Activated CD4-positive, alpha-beta T cell treated with anti-CD3 and anti-CD28 coated beads, Interleukin-2, amount 50 U/mL, for 16 hours (primary cell): ENCODE measurements around the gene PLD1.
"Not testable (repeated sequence)": the region's sequence is repeated elsewhere in the genome, so short reads cannot be mapped to it uniquely, and the experiment has no call there.

Experiments used
- DNase-seq: peaks from one replicate; pipeline ENCODE4 v3.0.0-alpha.2; 2020

Gene PLD1, protein sequence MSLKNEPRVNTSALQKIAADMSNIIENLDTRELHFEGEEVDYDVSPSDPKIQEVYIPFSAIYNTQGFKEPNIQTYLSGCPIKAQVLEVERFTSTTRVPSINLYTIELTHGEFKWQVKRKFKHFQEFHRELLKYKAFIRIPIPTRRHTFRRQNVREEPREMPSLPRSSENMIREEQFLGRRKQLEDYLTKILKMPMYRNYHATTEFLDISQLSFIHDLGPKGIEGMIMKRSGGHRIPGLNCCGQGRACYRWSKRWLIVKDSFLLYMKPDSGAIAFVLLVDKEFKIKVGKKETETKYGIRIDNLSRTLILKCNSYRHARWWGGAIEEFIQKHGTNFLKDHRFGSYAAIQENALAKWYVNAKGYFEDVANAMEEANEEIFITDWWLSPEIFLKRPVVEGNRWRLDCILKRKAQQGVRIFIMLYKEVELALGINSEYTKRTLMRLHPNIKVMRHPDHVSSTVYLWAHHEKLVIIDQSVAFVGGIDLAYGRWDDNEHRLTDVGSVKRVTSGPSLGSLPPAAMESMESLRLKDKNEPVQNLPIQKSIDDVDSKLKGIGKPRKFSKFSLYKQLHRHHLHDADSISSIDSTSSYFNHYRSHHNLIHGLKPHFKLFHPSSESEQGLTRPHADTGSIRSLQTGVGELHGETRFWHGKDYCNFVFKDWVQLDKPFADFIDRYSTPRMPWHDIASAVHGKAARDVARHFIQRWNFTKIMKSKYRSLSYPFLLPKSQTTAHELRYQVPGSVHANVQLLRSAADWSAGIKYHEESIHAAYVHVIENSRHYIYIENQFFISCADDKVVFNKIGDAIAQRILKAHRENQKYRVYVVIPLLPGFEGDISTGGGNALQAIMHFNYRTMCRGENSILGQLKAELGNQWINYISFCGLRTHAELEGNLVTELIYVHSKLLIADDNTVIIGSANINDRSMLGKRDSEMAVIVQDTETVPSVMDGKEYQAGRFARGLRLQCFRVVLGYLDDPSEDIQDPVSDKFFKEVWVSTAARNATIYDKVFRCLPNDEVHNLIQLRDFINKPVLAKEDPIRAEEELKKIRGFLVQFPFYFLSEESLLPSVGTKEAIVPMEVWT

DNA sequence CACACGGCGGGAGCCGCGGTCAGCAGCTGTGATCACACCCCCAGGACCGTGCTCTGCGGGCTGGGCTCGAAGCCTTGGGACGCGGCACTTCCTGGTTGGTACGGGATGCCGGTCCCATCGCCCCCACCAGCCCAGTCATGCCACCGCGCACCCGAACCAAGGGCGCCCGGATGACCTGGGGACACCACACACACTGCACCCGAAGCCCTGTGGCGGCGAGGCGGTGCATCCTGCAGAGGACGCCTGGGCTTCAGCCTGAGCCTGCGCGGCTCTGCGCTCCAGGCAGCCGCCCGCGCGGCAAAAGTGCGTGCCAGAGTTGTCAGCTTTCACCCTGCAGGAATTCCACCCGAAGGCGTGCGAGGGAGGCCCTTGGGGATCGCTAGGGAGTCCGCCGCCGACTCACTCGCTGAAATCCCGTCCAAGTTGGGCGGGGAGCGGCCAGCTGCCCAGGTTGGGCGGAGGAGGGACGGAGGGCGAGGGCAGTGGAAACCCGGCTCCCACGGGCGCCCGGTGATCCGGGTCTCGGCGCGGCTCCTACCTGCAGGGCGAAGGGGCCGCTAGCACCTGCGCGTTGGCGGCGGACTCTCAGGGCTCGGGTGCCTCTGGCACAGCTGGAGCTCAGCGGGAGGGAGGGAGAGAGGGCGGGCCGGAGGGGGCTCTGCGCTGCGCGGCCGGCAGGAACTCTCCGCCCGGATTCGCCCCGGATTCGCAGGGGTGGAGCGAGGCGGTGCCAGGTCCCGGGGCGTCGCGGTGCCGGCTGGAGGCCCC lies at the start of gene PLD1:
PLD1 (minus strand) TSS at position 623 of the 768 bp plus-strand sequence. CDS start 72,432 bp downstream, outside the sequence.
- DNase-seq: peak; percentile 59

DNA sequence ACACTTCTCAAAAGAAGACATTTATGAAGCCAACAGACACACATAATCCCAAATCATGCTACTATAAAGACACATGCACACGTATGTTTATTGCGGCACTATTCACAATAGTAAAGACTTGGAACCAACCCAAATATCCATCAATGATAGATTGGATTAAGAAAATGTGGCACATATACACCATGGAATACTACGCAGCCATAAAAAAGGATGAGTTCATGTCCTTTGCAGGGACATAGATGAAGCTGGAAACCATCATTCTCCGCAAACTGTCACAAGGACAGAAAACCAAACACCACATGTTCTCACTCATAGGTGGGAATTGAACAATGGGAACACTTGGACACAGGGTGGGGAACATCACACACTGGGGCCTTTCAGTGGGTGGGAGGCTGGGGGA lies 48.5 kb upstream of the PLD1 start:
- not testable (repeated sequence) for DNase-seq

DNA sequence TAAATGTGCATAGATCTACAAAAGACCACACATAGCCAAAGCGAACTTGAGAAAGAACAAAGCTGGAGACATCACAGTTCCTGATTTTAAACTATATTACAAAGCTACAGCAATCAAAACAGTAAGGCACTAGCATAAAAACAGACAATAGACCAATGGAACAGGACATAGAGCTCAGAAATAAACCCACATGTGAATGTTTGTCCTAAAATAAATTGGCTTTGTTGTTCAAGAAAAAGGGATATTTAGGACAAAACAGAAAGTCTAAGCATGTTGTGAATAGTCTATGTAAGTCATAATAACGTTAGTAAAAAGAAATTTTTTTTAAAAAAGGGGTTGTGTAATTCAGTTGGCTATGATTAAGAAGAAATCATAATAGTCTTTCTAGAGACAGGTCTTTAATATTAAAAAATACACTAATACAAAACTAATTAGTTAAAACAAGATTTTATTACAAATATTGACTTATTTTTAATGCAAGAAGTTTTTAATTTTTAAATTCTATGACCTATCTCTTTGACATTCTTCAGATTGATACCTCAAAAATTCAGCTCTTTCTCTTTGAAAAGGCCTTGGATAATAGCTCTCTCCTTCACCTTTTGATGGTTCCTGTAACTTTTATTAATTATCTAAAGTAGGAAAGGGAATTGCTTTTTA lies 44.5 kb upstream of the PLD1 start:
- no peak for DNase-seq

DNA sequence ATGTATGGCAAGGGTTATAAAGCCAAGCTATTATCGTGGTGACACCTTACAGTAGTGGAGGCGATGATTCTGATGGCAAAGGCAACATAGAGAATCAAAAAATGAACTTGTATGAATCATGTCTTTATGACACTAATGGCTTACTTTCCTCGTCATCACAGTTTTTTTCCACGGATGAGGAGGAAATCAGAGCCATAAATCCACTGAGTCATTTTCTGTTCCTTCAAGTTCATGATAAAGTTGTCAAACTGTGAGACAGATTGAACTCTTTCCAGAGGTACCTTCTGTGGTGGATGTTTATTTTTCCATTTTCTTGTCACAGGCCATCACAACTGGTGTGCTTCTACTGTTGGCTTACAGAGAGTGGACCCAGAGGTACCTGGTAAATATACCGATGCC lies 41.4 kb upstream of the PLD1 start:
- DNase-seq: no peak

DNA sequence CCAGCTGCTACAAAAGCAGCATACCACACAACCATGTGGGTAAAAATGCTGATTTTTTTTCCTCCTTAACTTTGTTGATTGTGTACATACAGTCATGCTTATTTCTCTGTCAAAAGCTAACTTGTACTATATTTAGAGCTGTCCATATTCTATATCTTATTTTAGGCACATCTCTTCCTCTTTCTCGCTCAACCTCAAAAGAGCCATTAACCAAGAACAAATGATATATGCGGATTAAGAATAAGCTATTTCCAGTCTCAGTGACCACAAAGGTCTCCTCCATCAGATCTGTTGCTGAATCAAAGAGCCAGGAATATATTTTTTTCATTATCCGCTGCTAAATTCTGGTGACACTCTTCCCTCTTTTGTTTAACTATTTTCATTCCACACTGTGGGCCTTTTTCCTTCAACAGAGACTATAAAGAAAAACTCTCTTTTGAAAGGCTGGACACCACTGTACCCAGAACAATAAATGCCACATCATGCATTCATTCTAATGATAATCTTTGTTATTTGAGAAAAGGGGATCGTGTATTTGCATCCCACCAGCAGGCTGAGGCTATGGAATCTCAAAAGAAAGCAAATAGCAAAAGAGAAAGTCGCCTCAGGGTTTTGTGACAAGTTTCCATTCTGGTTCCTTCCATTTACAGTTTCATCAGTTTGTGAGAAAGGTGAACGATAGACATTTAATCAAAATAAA lies 40.8 kb upstream of the PLD1 start:
- DNase-seq: no peak

DNA sequence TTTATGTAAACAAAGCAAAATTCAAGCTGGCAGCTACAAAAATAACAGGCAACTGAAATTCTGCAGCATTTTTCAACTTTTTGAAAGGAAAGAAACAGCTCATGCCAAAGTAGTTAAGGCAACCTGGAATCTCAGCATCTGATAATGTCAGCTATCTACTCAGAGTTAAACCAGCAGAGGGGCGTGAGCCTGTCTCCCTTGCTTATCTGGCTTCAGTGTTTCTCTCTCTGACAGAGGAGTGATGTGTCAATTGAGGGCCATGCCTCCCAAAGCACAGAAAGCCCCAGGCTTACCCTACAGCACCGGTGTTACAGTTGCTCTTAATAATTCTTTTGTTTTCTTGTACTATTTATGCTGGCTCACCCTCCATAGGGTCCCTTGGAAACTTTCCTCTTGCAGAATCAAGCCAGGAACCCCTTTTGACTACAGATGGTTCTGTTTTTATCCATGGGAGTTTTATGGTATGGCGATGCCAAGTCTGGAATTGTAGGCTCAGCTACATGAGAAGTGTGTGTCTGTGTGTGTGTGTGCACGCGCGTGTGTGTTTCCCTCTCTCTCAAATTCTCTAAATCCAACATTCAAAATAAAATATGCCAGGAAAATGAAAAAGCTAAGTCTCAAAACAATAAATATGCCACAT lies 40.2 kb upstream of the PLD1 start:
- DNase-seq: no peak

DNA sequence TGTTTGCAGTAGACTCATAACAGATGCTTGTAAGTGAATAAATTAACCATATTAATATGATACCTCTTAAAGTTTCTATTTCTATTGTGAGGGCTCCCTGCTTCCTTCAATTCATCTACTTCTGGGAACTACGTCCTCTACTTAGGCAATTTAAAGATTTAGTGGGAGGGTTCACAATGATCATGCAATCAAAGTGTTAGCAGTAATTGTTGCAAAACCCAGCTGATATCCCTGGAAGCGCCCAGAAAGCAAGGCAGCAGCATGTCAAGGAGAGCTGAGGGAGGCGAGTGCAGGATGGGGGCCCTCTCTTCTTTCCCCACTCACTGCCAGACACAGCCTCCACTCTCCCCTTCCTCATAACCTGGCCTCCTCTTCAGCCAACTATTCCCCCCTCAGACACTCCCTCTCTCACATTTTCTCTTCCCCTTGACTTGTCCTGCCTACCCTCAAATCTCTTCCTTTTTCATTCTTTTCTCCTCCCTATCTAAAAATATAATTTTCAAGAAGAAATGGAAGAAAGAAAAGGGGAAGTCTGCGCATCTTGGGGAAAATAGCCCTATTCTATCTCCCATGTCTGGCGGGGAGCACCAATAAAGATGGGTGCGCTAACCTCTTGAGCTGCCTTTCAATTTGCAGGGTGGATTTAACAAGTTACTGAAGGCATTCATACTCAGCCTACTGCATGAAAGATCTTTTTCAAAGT lies 39.5 kb upstream of the PLD1 start:
- no peak for DNase-seq

DNA sequence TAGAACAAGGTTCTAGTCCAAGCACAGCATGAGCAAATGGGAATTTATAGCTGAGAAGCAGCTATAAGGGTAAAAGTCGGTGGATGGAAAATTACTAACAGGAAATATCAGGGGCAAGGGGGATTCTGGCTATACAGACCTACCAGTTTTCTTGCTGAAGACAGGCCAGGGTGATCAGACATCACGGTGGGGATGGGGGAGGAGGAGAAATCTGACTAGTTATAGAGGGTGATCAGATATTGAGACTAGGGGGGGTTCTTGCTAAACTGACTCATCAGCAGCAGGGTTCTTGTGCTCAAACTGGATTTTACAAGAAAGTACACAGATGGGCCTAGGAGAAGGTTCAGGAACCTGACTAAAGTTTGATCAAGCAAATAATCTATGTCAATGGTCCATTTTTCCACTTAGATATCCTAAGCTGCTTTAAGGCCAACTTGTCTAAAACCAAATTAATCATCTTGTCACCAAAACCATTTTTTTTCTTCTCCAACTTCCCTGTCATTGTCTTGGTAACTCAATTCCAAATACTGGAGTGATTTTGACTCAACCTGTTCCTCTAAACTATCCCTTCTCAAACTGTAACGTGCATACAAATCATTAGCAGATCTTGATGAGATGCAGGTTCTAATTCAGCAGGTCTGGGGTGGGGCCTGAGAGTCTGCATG lies 37.4 kb upstream of the PLD1 start:
- no peak for DNase-seq

DNA sequence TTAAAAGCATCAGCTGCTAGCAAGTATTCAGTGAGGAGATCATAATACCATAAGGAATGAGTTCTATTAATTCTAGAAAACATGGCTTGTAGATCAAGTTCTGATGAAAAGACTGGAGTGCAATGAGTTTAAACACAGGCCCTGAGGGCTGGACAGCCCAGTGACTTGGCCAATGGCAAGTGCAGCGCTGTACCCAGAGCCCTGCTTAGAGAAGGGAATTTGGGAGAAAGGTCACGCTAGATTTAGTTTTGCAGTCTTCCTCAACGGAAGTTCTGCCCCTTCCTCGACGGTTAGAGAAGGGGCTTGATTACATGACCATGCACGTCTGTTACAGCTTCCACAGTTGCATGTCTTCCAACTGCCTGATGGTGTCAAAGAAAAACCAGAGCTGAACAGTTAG lies 36.9 kb upstream of the PLD1 start:
- DNase-seq: no peak

DNA sequence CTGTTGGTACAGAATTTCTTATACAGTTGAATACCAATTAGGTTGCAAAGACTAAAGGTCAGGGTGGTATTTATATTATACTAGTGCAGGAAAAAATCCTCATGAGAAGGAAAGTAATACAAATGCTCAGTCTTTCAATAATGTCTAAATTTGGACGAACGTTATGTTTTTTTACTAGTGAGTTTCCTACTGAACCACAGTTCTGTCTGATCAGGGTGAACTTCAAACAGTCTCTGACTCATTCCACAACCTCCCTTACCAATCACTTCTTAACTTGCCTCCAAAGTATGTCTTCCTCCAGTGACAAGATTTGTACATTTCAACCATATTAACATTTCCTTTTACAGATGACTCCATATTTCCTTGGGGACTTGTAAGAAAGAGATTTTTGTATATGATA lies 36.3 kb upstream of the PLD1 start:
- DNase-seq: peak; percentile 87

DNA sequence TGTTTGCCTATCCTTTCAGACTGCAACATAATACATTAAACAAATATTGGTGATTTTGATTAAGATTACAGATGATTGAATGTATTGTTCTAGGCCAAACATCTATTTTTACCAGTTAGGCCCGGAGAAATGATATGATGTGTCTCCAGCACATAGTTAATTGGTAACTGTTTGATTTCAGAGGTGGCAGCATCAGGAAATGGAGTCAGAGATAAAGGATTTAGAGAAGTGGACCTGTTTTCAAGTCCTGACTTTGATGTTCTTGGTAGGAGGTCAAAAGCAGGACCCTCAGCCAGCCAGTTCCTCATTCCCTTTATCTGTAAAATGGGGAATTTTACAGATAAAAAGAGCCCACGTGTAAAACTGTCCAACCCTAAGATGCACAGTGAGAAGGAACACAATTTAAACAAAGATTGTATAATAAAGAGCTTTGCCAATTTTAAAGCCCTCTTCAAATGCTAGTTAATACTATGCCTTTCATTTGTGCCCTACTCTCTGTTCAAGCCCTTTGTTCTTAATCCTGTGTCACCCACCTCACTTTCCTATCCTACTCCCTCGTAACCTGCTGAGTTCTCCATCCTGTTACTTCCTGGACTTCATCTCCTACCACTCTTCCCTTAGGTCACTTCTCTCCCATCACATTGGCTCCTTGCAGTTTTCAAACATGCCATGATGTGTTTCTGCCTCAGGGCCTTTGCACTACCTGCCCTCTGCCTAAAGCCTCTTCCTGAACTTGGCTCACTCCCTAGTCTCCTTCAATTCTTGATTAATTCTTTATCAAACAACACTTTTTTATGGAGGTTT lies 35.4 kb upstream of the PLD1 start:
- no peak for DNase-seq

DNA sequence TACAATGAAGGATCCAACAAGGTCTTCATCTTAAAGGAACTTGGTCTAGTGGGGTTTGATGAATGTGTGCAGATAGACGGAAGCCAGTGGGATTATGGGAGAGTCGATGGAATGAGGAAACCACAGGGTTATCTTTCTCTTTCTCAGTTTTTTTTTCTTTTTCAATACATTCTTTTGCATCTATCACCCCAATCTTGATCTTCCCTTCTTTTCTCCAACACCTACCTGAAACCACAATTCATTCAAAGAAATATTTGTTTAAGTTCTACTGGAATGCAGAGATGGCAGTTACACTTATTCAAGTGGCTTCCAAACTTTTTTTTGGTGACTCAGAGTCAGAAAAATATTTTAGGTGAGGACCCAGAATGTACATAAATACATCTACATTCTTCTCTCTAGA lies 34.6 kb upstream of the PLD1 start:
- no peak for DNase-seq

DNA sequence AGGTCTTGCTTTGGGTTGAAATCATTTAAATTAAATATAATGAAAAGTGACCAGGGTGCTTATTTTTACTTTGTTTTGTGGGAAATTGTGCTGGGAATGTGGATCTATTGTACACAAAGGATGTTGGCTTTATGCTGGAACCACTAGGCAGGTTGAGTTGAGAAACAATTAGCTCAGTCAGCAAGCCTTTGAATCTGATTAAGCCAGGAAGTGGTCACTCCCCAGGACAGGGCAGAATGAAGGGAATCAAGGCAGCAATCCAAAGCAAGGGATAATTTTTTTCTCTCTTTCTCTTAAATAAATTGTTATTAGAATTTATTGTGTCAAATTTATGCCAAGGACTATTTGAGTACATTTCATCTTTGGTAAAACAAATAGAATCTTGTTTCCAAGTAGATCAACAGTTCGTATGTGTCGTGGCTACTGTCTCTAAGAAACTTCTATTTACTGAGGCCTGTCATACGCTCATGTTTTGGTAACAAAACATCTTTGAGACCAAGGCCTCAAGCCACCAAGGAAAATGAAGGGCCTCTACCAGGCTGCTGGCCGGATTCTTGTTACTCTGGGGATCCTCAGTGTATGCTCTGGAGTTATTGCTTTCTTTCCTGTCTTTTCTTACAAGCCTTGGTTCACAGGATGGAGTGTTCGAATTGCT lies 32.7 kb upstream of the PLD1 start, which contains the start of gene TMEM212:
TMEM212 (plus strand) TSS at position 486 of the 655 bp plus-strand sequence; CDS start at position 521, 35 bp downstream.
- no peak for DNase-seq

DNA sequence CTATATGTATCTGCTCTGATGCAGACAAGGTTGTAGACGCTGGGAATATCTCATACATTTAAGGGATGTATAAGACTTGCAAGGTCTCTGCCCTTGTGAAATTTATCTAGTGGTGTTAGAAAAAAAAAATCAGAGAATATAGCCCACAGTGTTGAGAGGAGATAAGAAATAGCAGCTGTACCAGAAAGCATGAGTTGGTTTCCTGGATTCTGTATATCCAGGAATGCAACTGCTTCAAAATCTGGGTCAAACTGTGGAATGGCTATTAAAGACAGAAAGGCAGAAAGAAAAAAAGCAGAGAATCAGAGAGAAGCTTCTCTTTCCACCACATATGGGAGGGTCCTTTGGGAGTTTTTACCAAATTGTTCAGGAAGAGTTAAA lies 31.3 kb upstream of the PLD1 start:
- no peak for DNase-seq

DNA sequence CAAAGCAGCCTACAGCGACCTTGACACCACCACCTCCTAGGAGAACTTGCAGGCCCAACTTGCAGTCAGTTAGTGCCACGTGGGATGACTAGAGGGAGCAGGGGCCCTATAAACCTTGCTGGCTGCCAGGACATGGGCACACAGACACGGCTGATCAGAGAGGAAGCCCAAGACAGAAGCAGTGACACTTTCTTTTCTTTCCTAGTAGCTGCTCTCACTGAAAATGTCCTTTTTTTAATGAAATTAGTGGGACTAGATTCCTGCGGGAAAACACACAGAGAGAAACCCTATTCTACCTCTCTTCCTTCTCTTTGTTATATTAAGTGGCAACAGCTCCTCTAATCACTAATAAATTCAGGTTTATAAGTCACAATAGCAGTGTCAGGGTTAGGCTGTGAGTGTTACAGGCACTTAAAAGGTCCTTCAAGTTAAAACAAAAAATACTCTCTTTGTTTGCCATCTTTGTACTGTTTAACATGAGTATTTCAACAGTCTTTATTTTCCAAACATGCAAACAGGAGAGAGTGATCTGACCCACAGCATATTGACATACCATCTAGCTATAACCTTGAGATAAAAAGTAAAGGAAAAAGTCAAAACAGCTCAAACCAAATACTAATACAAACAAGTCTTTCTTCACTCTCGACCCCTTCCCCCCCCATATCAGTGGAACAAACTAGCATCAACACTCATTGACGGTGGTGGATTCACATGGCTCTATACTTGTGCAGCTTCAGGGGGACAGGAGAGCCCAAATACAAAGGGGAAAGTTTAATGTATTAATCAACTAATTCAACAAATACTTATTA lies 30.7 kb upstream of the PLD1 start:
- DNase-seq: no peak

DNA sequence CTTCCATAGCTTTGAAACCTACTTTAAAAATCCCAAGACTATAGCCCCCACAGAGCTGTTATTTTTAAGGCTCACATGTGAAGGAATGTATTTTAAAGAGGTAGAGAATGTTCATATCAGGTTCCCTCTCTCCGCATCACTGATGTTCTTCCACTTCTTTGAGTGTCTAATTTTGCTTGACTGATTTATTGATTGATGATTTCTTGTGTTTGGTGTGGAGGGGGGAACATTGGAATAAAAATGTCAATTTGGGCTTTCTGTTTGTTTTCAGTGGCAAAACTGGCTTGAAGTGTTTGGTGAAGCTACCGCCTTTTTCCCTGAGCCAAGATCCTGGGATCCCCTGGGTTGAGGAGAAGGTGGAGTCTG lies 30.1 kb upstream of the PLD1 start:
- DNase-seq: no peak

DNA sequence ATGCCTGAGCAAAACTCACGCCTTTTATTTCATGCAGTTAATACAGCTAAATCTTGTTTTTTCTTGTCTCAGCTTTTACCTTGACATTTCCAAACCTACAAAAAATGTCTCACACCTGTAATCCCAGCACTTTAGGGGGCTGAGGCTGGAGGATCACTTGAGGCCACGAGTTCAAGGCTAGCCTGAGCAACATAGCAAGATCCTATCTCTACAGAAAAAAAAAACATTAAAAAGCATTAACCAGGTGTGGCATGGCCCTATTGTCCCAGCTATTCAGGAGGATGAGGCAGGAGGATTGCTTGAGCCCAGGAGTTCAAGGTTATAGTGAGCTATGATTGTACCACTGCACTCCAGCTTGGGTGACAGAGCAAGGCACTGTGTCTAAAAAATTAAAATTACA lies 29.0 kb upstream of the PLD1 start:
- no peak for DNase-seq
